OCI-LY3 (cell line): ENCODE data around the gene MXD3.

ENCODE experiments used
- EZH2phosphoT487 ChIP-seq: fragments of 200-600 bp; shearing (Covaris generic); IDR thresholded peaks from 2 replicates; pipeline ENCODE4 v1.6.1; 2018; ENCODE audit warnings: antibody characterized with exemption, mixed run types, low read depth
- TF ChIP-seq, protein P1 (sequence below): fragments of 200-600, 300-600 bp; sonication (generic); IDR thresholded peaks from 2 replicates; pipeline ENCODE4 v1.5.1; 2014; ENCODE audit warnings: antibody characterized with exemption, low read length, low read depth

DNA sequence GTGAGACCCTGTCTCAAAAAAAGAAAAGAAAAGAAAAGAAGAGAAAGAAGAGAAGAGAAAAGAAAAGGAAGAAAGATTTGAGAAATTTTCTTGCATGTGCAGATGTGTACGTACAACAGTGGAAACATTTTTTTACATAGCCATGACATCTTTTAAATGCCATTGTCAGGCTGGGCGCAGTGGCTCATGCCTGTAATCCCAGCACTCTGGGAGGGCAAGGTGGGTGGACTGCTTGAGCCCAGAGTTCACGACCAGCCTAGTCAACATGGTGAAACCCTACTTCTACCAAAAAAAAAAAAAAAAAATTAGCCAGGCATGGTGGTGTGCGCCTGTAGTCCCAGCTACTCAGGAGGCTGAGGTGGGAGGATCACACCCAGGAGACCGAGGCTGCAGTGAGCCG is 33.2 kb upstream of the MXD3 start:
- TF ChIP-seq, protein P1, sequence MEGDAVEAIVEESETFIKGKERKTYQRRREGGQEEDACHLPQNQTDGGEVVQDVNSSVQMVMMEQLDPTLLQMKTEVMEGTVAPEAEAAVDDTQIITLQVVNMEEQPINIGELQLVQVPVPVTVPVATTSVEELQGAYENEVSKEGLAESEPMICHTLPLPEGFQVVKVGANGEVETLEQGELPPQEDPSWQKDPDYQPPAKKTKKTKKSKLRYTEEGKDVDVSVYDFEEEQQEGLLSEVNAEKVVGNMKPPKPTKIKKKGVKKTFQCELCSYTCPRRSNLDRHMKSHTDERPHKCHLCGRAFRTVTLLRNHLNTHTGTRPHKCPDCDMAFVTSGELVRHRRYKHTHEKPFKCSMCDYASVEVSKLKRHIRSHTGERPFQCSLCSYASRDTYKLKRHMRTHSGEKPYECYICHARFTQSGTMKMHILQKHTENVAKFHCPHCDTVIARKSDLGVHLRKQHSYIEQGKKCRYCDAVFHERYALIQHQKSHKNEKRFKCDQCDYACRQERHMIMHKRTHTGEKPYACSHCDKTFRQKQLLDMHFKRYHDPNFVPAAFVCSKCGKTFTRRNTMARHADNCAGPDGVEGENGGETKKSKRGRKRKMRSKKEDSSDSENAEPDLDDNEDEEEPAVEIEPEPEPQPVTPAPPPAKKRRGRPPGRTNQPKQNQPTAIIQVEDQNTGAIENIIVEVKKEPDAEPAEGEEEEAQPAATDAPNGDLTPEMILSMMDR: no peak
- TF ChIP-seq EZH2phosphoT487: no peak
